ENCODE results near the gene P2RX6.
A peak's percentile ranks its signal among the peaks of the same experiment; 100 is the strongest.
"Not testable (repeated sequence)": the region's sequence is repeated elsewhere in the genome, so short reads cannot be mapped to it uniquely, and the experiment has no call there.

The P2RX6 gene

DNA sequence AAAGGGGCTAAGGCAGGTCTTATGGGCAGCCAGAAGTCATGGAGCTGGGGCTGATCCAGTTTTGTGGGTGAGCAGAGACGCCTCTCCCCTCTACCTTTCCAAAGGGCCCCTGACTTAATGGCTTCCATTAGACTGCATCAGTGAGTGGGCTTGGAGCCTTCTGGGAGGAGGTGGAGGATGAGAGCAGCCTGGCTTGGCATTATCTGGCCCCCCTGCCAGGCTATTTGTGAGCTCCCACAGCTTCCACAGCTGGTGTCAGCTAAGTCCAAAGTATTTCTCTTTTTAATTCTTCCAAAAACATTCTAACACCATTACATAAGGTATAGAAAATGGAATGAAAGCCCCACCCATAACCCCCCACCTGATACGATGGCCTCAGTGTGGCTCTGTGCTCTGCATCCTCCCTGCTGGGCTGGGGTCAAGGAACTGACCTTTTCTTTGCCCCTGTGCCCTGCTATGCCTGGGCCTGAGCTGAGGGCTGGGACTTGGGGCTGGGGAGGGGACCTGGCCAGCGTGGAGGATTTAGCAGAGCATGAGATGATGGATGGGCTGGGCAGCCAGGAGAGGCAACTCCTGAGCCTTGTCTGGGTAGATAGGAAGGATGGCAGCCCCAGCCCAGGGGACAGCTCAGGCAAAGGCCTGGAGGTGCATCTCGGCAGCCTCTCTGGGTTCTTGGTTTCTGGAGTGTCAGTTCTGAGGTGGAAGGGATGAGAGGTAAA is 43.9 kb upstream of the P2RX6 start:
- Histone ChIP-seq H3K27ac (no peak overlapping the region), H3K36me3 (replicated peaks) (no peaks in the 10 kb centered on the region), H3K27me3 (replicated peaks) (peaks cover 6% of the 10 kb centered on the region), H3K4me3 (ENCODE audit: low read depth, low read length) (no peak overlapping the region)
- DNase-seq: no peak
- TF ChIP-seq, protein P1, sequence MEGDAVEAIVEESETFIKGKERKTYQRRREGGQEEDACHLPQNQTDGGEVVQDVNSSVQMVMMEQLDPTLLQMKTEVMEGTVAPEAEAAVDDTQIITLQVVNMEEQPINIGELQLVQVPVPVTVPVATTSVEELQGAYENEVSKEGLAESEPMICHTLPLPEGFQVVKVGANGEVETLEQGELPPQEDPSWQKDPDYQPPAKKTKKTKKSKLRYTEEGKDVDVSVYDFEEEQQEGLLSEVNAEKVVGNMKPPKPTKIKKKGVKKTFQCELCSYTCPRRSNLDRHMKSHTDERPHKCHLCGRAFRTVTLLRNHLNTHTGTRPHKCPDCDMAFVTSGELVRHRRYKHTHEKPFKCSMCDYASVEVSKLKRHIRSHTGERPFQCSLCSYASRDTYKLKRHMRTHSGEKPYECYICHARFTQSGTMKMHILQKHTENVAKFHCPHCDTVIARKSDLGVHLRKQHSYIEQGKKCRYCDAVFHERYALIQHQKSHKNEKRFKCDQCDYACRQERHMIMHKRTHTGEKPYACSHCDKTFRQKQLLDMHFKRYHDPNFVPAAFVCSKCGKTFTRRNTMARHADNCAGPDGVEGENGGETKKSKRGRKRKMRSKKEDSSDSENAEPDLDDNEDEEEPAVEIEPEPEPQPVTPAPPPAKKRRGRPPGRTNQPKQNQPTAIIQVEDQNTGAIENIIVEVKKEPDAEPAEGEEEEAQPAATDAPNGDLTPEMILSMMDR (IDR thresholded peaks at IDR 0.05; ENCODE audit: low read depth, low read length, missing control alignments): no peak
- in situ Hi-C loops (cut with HindIII; ENCODE audit: low pct_ligation_motif_present, low sequenced_read_pairs): no loop called here

DNA sequence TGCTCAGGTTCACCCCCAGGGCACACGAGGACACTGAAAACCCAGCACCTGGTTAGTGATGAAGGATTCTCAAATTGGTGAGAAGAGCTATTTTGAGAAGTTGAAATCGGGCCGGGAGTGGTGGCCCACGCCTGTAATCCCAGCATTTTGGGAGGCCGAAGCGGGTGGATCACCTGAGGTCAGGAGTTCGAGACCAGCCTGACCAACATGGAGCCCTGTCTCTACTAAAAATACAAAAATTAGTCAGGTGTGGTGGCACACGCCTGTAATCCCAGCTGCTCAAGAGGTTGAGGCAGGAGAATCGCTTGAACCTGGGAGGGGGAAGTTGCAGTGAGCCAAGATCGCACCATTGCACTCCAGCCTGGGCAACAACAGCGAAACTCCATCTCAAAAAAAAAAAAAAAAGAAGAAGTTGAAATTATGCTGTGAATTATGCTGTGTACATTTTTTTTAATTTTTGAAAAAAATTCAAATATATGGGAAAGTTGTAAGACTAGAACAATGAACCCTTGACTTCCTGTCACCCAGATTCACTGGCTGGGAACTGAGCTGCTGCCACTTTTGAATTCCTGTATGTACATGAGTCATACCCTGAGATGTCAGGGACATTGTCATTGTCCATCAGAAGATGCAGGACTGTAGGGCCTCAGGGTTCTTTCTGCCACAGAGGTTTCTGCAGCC is 42.8 kb upstream of the P2RX6 start:
- H3K27me3 ChIP-seq (replicated peaks); H3K36me3 ChIP-seq (replicated peaks); in situ Hi-C loops (cut with HindIII; ENCODE audit: low pct_ligation_motif_present, low sequenced_read_pairs); H3K27ac ChIP-seq; H3K4me3 ChIP-seq (ENCODE audit: low read depth, low read length): not testable (repeated sequence)
- peak; percentile 9 for DNase-seq

DNA sequence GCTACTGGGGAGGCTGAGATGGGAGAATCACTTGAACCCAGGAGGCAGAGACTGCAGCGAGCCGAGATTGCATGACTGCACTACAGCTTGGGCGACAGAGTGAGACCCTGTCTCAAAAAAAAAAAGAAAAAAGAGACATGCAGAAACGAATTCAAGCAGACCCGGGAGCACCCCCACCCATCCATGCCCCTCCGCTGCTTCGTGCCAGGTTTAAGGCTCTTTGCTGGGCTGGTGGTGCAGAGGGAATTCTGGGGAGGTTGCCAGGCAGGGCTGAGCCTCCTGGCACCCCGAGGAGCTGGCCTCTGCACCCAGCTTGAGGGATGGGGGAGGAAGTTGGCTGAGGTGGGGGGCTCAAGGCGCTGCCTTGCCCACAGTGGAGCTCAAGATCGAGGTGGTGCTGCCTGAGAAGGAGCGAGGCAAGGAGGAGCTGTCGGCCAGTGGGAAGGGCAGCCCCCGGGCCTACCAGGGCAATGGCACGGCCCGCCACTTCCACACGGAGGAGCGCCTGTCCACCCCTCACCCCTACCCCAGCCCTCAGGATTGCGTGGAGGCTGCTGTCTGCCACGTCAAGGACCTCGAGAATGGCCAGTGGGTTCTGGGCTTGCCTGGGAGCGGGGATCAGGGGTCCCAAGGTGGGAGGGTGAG is 41.9 kb upstream of the P2RX6 start:
- H3K36me3 ChIP-seq (replicated peaks): no peaks in the 10 kb centered on the region
- TF ChIP-seq, protein P1 (IDR thresholded peaks at IDR 0.05; ENCODE audit: low read depth, low read length, missing control alignments): no peak
- no peak for DNase-seq
- H3K27me3 ChIP-seq (replicated peaks): peaks cover 2% of the 10 kb centered on the region
- H3K27ac ChIP-seq: no peak overlapping the region
- in situ Hi-C loops (cut with HindIII; ENCODE audit: low pct_ligation_motif_present, low sequenced_read_pairs): no loop called here
- H3K4me3 ChIP-seq (ENCODE audit: low read depth, low read length): no peak overlapping the region

DNA sequence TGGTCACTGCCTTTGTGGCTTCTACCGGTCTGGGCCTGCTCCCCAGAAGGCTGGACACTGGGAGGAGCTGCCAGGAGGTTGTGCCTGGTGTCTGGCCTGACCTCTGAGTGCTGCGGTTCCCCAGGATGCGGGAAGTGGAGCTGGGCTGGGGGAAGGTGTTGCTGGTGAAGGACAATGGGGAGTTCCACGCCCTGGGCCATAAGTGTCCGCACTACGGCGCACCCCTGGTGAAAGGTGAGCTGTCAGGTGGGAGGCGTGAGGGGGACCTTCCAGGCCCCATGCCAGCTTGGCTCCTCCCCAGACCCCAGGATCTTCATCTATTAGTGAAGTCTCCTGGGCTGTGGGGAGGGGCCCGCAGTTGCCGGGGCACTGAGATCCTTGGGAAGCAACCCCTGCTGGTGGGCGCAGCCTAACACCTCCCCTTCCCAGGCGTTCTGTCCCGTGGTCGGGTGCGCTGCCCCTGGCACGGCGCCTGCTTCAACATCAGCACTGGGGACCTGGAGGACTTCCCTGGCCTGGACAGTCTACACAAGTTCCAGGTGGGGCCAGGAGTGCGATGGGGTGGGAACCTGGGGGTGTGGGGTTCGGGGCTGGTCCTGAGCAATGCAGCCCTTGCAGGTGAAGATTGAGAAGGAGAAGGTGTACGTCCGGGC is 41.2 kb upstream of the P2RX6 start:
- H3K4me3 ChIP-seq (ENCODE audit: low read depth, low read length): no peak overlapping the region
- in situ Hi-C loops (cut with HindIII; ENCODE audit: low pct_ligation_motif_present, low sequenced_read_pairs): no loop called here
- H3K36me3 ChIP-seq (replicated peaks): no peaks in the 10 kb centered on the region
- DNase-seq: no peak
- TF ChIP-seq, protein P1 (IDR thresholded peaks at IDR 0.05; ENCODE audit: low read depth, low read length, missing control alignments): no peak
- no peak overlapping the region for H3K27ac ChIP-seq
- H3K27me3 ChIP-seq (replicated peaks): peaks cover 2% of the 10 kb centered on the region

DNA sequence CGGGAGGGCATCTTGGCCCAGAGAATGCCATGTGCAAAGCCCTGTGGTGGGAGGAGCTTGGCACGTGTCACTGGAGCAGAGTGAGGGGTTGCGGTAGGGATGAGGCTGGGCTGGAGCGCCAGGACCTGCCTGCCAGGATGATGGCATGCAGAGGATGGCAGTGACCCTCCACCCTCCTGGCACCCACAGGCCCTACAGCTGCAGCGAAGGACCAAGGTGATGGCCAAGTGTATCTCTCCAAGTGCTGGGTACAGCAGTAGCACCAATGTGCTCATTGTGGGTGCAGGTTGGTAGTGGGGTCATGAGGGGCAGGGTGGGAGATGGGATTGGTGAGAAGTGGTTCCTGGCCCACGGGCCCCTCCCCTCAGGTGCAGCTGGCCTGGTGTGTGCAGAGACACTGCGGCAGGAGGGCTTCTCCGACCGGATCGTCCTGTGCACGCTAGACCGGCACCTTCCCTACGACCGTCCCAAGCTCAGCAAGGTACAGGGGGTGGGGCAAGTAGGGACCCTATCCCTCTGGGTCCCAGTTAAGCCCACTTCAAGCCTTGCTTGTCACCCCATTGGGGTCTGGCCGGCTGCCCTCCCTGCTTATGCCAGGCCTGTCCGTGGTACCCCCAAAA is 40.5 kb upstream of the P2RX6 start:
- no peak overlapping the region for H3K4me3 ChIP-seq (ENCODE audit: low read depth, low read length)
- TF ChIP-seq, protein P1 (IDR thresholded peaks at IDR 0.05; ENCODE audit: low read depth, low read length, missing control alignments): no peak
- in situ Hi-C loops (cut with HindIII; ENCODE audit: low pct_ligation_motif_present, low sequenced_read_pairs): no loop called here
- no peak overlapping the region for H3K27ac ChIP-seq
- DNase-seq: no peak
- H3K36me3 ChIP-seq (replicated peaks): no peaks in the 10 kb centered on the region
- peaks cover 2% of the 10 kb centered on the region for H3K27me3 ChIP-seq (replicated peaks)
